Measurements from ENCODE around the gene ST7. TPM values are rescaled to one million over a fixed set of nuclear protein-coding genes. Genes with fewer than 3 reads are reported as not detected.

ST7 gene
- total and polyA plus RNA-seq, 2 of the 13 experiments (the other 11 are each of a cell fraction or from before 2014, with no cell fraction given): 17.3 to 23.5 TPM

- in situ Hi-C loops (cut with HindIII; ENCODE audit: extremely low pct_ligation_motif_present, low pct_unique_long_range_greater_than_20kb) (no loop called here), intact Hi-C loops (cut with micrococcal nuclease; ENCODE audit: unreplicated experiment) (no loop called here)
- H3K4me3 ChIP-seq (replicated peaks in 1 of 3; ENCODE audit: insufficient read depth in 1 of 3, low read depth in 2 of 3, low read length in 3 of 3): no peak overlapping the region
- ChIA-PET POLR2A (no interaction called here), CTCF (ENCODE audit: low intra/inter-chr PET ratio, low total read pairs) (no interaction called here)
- H3K9me3 ChIP-seq (ENCODE audit: low read length): no peaks in the 10 kb centered on the region
- no peaks in the 10 kb centered on the region for H3K36me3 ChIP-seq (replicated peaks in 1 of 2; ENCODE audit: control insufficient read depth in 1 of 2, insufficient read depth in 2 of 2, low read length in 2 of 2)
- H3K27me3 ChIP-seq (ENCODE audit: control insufficient read depth in 1 of 2, insufficient read depth in 2 of 2, low read length in 2 of 2): no peaks in the 10 kb centered on the region
- WGBS (ENCODE audit: low lambda C conversion rate): 93% methylated on average over 5 of the region's 5 CpGs
- ATAC-seq (no peak), FAIRE-seq (no peak), DNase-seq (ENCODE audit: low spot score) (no peak)
- H3K79me2 ChIP-seq (ENCODE audit: insufficient read depth, low read length): peaks cover 2% of the 10 kb centered on the region
- no peak for TF ChIP-seq KDM5A (IDR thresholded peaks at IDR 0.05; ENCODE audit: borderline replicate concordance, low read length)
- TF ChIP-seq PAXIP1 (CRISPR knock-in tag; conservative IDR thresholded peaks at IDR 0.05): no peak
- TF ChIP-seq ZNF136 (CRISPR knock-in tag; IDR thresholded peaks at IDR 0.05; ENCODE audit: low read depth): no peak
- H2AFZ ChIP-seq (ENCODE audit: low read length): no peak overlapping the region
- no TSS peak for BruUV-seq (replicated peaks)
- H3K4me1 ChIP-seq (ENCODE audit: insufficient read depth, low read length): no peaks in the 10 kb centered on the region
- no peak overlapping the region for H3K4me2 ChIP-seq (ENCODE audit: low read depth, low read length)
- no peak overlapping the region for H3K9ac ChIP-seq (ENCODE audit: insufficient read depth, low read depth, low read length)
- no peak overlapping the region for H3K27ac ChIP-seq (ENCODE audit: extremely low read length, insufficient read depth, low read length)
- H4K20me1 ChIP-seq (ENCODE audit: insufficient read depth, low read length): no peaks in the 10 kb centered on the region
These were observed 53.8 kb downstream of the ST7 start for GRCh38 chr7:117006907-117007684.
